Measurements from ENCODE around the gene IGFBP2. TPM values are rescaled to one million over a fixed set of nuclear protein-coding genes. Genes with fewer than 3 reads are reported as not detected.

IGFBP2 gene
- polyA plus RNA-seq (2012; rRNA removed), result 668 and 695 TPM in 2 replicates
- polyA plus RNA-seq (2012; cell fraction: cytosol; rRNA removed), result 286 and 490 TPM in 2 replicates
- polyA plus RNA-seq (2012; cell fraction: nucleus; rRNA removed), result 566 and 589 TPM in 2 replicates

DNA sequence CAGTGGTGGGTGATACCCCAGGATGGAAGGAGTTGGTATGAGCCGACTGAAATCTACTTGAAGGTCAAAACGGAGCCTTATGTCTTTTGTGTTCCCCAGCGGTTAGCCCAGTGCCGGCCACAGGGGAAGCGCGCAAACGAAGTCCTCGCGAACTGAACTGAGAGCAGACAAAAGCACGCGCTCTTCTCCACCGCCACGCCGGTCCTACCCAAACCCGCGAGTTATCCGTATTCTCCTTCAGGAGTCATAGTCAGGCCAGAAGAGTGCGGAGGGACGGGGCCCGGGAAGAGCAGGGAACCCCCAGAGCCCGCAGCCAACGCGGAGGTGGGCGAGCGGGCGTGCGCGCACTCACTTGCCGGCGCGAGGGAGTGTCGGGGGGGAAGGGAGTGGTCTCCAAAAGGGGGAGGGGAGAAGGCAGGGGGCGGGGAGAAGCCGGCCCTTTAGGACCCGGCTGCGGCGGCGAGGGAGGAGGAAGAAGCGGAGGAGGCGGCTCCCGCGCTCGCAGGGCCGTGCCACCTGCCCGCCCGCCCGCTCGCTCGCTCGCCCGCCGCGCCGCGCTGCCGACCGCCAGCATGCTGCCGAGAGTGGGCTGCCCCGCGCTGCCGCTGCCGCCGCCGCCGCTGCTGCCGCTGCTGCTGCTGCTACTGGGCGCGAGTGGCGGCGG, at the start of gene IGFBP2:
TSS of gene IGFBP2 (plus strand) at position 469 of the 664 bp plus-strand sequence. CDS start at position 573, 104 bp downstream.
- 3% methylated on average over 23 of the region's 70 CpGs for WGBS (ENCODE audit: low lambda C conversion rate)
- Histone ChIP-seq H3K79me2 (ENCODE audit: insufficient read depth) (peaks cover 42% of the 10 kb centered on the region), H3K27me3 (ENCODE audit: insufficient read depth) (no peaks in the 10 kb centered on the region), H3K9me3 (no peaks in the 10 kb centered on the region), H2AFZ (ENCODE audit: low read depth) (peak within 1 kb of the TSS; percentile 73; the same call in 1 of the 2 replicates), H3K4me1 (ENCODE audit: control insufficient read depth in 1 of 2, insufficient read depth in 2 of 2, low read depth in 1 of 2, low read length in 1 of 2) (peaks cover 13 to 26% of the 10 kb centered on the region in 2 experiments; a peak in 2 of 4 replicates), H3K9ac (peak within 1 kb of the TSS; percentile 83), H3K4me2 (peak within 1 kb of the TSS; percentile 99), H4K20me1 (ENCODE audit: insufficient read depth) (no peaks in the 10 kb centered on the region), H3K4me3 (ENCODE audit: low read depth in 2 of 2, low read length in 1 of 2) (peak within 1 kb of the TSS; percentile 86 to 99), H3F3A (replicated peaks; ENCODE audit: insufficient read depth) (peaks cover 3% of the 10 kb centered on the region), H3K9me2 (no peaks in the 10 kb centered on the region), H3K27ac (ENCODE audit: low read depth in 2 of 2, low read length in 1 of 2) (peak within 1 kb of the TSS; percentile 67 to 87; a peak in 3 of 4 replicates), H3K36me3 (replicated peaks in 1 of 2; ENCODE audit: control insufficient read depth in 1 of 2, insufficient read depth in 2 of 2, low read length in 1 of 2) (peaks cover 0 to 8% of the 10 kb centered on the region in 2 experiments)
- peak; percentile 96 for DNase-seq
- CTCF ChIA-PET, result interaction anchor here (0.6 to 8.1 kb wide), 6 partner anchors 18 to 115 kb away, joined by 3 to 82 read pairs (median 5); no protein-coding TSS in a partner anchor
- POLR2A ChIA-PET, result no interaction called here
- TF ChIP-seq TAF1 (IDR thresholded peaks at IDR 0.05; ENCODE audit: borderline replicate concordance, low read depth, low read length) (peak; percentile 60), TEAD4 (IDR thresholded peaks at IDR 0.05; ENCODE audit: borderline replicate concordance, insufficient read depth) (no peak), YY1 (IDR thresholded peaks at IDR 0.05; ENCODE audit: low read depth) (no peak), FOSL2 (IDR thresholded peaks at IDR 0.05; ENCODE audit: borderline replicate concordance, low read depth) (no peak), TCF12 (IDR thresholded peaks at IDR 0.05) (no peak), ELF1 (IDR thresholded peaks at IDR 0.05) (no peak), POLR2AphosphoS5 (IDR thresholded peaks at IDR 0.05; ENCODE audit: low read depth, low read length) (peak; percentile 68; the same call in 1 of the 2 replicates), RCOR1 (IDR thresholded peaks at IDR 0.05; ENCODE audit: low read length) (no peak), USF1 (IDR thresholded peaks at IDR 0.05; ENCODE audit: borderline replicate concordance, low read depth) (no peak), NFIC (IDR thresholded peaks at IDR 0.05; ENCODE audit: borderline replicate concordance) (no peak), RFX5 (IDR thresholded peaks at IDR 0.05; ENCODE audit: low read length) (no peak), MAX (IDR thresholded peaks at IDR 0.05; ENCODE audit: low read depth) (peak; percentile 70; the same call in 1 of the 2 replicates), RXRA (IDR thresholded peaks at IDR 0.05; ENCODE audit: borderline replicate concordance, low read depth) (no peak), EZH2phosphoT487 (IDR thresholded peaks at IDR 0.05; ENCODE audit: borderline replicate concordance, low read depth) (no peak), FOXJ3 (CRISPR knock-in tag; IDR thresholded peaks at IDR 0.05) (no peak), USF2 (IDR thresholded peaks at IDR 0.05; ENCODE audit: borderline replicate concordance, low read depth, low read length) (no peak), PBX3 (IDR thresholded peaks at IDR 0.05) (no peak), GABPA (IDR thresholded peaks at IDR 0.05; ENCODE audit: low read depth) (no peak), SMC3 (IDR thresholded peaks at IDR 0.05; ENCODE audit: low read depth, low read length) (no peak), JUND (IDR thresholded peaks at IDR 0.05) (no peak), MXI1 (IDR thresholded peaks at IDR 0.05; ENCODE audit: low read depth, low read length) (peak; percentile 63)
- TF ChIP-seq, protein P1, sequence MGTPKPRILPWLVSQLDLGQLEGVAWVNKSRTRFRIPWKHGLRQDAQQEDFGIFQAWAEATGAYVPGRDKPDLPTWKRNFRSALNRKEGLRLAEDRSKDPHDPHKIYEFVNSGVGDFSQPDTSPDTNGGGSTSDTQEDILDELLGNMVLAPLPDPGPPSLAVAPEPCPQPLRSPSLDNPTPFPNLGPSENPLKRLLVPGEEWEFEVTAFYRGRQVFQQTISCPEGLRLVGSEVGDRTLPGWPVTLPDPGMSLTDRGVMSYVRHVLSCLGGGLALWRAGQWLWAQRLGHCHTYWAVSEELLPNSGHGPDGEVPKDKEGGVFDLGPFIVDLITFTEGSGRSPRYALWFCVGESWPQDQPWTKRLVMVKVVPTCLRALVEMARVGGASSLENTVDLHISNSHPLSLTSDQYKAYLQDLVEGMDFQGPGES (IDR thresholded peaks at IDR 0.05; ENCODE audit: low read depth, low read length), result no peak
- TF ChIP-seq, protein P2, sequence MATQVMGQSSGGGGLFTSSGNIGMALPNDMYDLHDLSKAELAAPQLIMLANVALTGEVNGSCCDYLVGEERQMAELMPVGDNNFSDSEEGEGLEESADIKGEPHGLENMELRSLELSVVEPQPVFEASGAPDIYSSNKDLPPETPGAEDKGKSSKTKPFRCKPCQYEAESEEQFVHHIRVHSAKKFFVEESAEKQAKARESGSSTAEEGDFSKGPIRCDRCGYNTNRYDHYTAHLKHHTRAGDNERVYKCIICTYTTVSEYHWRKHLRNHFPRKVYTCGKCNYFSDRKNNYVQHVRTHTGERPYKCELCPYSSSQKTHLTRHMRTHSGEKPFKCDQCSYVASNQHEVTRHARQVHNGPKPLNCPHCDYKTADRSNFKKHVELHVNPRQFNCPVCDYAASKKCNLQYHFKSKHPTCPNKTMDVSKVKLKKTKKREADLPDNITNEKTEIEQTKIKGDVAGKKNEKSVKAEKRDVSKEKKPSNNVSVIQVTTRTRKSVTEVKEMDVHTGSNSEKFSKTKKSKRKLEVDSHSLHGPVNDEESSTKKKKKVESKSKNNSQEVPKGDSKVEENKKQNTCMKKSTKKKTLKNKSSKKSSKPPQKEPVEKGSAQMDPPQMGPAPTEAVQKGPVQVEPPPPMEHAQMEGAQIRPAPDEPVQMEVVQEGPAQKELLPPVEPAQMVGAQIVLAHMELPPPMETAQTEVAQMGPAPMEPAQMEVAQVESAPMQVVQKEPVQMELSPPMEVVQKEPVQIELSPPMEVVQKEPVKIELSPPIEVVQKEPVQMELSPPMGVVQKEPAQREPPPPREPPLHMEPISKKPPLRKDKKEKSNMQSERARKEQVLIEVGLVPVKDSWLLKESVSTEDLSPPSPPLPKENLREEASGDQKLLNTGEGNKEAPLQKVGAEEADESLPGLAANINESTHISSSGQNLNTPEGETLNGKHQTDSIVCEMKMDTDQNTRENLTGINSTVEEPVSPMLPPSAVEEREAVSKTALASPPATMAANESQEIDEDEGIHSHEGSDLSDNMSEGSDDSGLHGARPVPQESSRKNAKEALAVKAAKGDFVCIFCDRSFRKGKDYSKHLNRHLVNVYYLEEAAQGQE (IDR thresholded peaks at IDR 0.05; ENCODE audit: low read depth, low read length), result peak; percentile 15; the same call in 1 of the 2 replicates
